C4-2B (cell line): ENCODE results near the gene TSPO2.

Source experiments
- H3K27ac ChIP-seq: fragments of 450-650 bp; 2 replicates; pipeline ENCODE4 v1.5.1; 2017
- CTCF ChIP-seq: fragments of 450-650 bp; conservative IDR thresholded peaks from 2 replicates; pipeline ENCODE4 v1.5.1; 2017; ENCODE audit warnings: mild to moderate bottlenecking
- ZFX ChIP-seq: fragments of 450-650 bp; IDR thresholded peaks from 2 replicates; pipeline ENCODE4 v1.6.1; 2017

TSPO2 gene

GRCh38 chr6:41027241-41027640 lies 15.0 kb upstream of the TSPO2 start:
- peak overlapping the region; percentile 7; the same call in 1 of the 2 replicates for H3K27ac ChIP-seq
- TF ChIP-seq ZFX (no peak), CTCF (no peak)

- TF ChIP-seq CTCF (peak; percentile 98), ZFX (no peak)
- peak overlapping the region; percentile 7; the same call in 1 of the 2 replicates for H3K27ac ChIP-seq
Observed at GRCh38 chr6:41027799-41028560, 14.3 kb upstream of the TSPO2 start.

GRCh38 chr6:41028561-41029412 lies 13.5 kb upstream of the TSPO2 start:
- H3K27ac ChIP-seq, result peak overlapping the region; percentile 7; the same call in 1 of the 2 replicates
- TF ChIP-seq CTCF, result no peak
- TF ChIP-seq ZFX, result no peak

- no peak overlapping the region for H3K27ac ChIP-seq
- TF ChIP-seq CTCF (no peak), ZFX (no peak)
Observed at GRCh38 chr6:41032830-41033229, 9.4 kb upstream of the TSPO2 start.

- TF ChIP-seq CTCF (no peak), ZFX (no peak)
- no peak overlapping the region for H3K27ac ChIP-seq
Observed at GRCh38 chr6:41033776-41034175, 8.5 kb upstream of the TSPO2 start.

- no peak overlapping the region for H3K27ac ChIP-seq
- TF ChIP-seq CTCF (no peak), ZFX (no peak)
Observed at GRCh38 chr6:41036186-41036585, 6.1 kb upstream of the TSPO2 start.

- H3K27ac ChIP-seq, result no peak overlapping the region
- TF ChIP-seq CTCF (no peak), ZFX (no peak)
Observed at GRCh38 chr6:41036601-41037000, 5.7 kb upstream of the TSPO2 start.
